Measurements from ENCODE around the gene CCDC28B. TPM values are rescaled to one million over a fixed set of nuclear protein-coding genes. Genes with fewer than 3 reads are reported as not detected.
A peak's percentile ranks its signal among the peaks of the same experiment; 100 is the strongest.

Gene CCDC28B
- total RNA-seq, 2 donors from 2014 or later, result 20.8 to 24.9 TPM

DNA sequence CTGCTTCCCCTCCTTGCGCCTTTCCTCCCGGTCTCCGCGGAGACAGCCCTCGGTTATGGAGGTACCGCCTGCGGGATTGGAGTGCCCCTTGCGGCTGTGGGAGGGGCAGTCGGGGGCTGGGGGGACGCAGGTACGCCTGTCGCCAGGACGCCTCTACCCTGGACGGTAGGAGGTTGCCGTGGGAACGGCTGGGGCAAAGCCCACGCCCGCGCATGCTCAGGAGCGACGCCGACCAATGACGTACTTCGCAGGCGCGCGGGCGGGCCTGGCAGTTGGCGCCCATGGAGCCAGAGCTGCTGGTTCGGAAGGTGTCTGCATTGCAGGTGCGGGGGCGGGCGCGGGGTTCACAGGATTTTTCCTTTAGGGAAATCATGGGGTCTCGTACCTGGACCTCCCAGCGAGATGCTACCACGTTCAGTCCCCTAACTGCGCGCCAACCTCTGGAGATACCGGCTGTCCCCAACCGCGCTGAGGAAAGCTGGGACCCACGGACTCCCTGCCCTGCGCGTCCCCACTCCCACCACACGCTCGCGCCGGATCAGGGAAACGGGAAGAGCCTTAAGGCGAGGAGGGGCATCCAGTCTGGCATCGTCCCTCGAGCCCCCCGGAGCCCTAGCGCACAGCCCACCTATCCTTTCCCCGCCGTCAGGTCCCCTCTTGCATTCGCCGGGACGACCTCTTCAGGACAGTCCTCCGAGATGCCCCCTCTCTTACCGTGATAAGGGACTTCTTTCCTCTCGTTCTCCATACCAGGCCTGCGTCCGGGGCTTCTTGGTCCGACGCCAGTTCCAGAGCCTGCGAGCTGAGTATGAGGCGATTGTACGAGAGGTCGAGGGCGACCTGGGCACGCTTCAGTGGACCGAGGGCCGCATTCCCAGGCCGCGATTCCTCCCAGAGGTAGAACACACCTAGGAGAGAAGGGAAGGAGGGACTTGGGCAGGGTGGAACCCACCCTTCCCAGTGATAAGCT lies 5.3 kb downstream of the CCDC28B start, which contains the start of gene IQCC:
Gene IQCC (plus strand): TSS at position 271 of the 970 bp plus-strand sequence. CDS start 11 bp downstream, at position 282.
- peak within 1 kb of the TSS; percentile 92 to 94 for H3K27ac Mint-ChIP-seq
- H3K36me3 Mint-ChIP-seq, result peaks cover 12 to 19% of the 10 kb centered on the region in 2 donors
- DNase-seq (ENCODE audit: low spot score in 2 of 2) (peak; percentile 85 to 90), ATAC-seq (peak; percentile 79 to 82)
- no peaks in the 10 kb centered on the region for H3K9me3 Mint-ChIP-seq

GRCh38 chr1:32208469-32208868 lies 8.1 kb downstream of the CCDC28B start:
- ATAC-seq (no peak), DNase-seq (ENCODE audit: low spot score in 2 of 2) (no peak)
- peaks cover 6 to 15% of the 10 kb centered on the region in 2 donors for H3K36me3 Mint-ChIP-seq
- H3K27ac Mint-ChIP-seq, result no peak overlapping the region
- no peaks in the 10 kb centered on the region for H3K9me3 Mint-ChIP-seq

DNA sequence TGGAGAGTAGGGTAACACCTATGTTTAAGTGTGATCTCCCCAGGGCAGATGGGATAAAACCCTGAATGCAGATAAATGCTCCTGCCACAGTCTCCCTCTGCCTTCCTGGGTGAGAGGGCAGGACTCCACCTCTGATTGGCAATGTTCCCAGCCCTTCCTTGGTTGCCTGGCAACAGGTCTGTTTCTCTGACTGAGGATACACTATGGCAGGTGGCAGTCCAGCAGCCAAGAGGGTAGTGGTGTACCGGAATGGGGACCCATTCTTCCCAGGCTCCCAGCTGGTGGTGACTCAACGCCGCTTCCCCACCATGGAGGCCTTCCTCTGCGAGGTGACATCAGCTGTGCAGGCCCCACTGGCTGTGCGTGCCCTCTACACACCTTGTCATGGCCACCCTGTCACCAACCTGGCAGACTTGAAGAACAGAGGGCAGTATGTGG lies 8.5 kb downstream of the CCDC28B start, which contains the start of gene DCDC2B:
Gene DCDC2B (plus strand): TSS at position 199 of the 438 bp plus-strand sequence. CDS start 5 bp downstream, at position 204.
- H3K27ac Mint-ChIP-seq, result peak within 1 kb of the TSS; percentile 19 to 76
- peaks cover 6 to 15% of the 10 kb centered on the region in 2 donors for H3K36me3 Mint-ChIP-seq
- no peaks in the 10 kb centered on the region for H3K9me3 Mint-ChIP-seq
- ATAC-seq (no peak), DNase-seq (ENCODE audit: low spot score in 2 of 2) (no peak)

- H3K36me3 Mint-ChIP-seq, result no peaks in the 10 kb centered on the region
- no peaks in the 10 kb centered on the region for H3K9me3 Mint-ChIP-seq
- peak overlapping the region; percentile 23 to 84 for H3K27ac Mint-ChIP-seq
These were observed 15.5 kb downstream of the CCDC28B start for GRCh38 chr1:32215629-32216480.

DNA sequence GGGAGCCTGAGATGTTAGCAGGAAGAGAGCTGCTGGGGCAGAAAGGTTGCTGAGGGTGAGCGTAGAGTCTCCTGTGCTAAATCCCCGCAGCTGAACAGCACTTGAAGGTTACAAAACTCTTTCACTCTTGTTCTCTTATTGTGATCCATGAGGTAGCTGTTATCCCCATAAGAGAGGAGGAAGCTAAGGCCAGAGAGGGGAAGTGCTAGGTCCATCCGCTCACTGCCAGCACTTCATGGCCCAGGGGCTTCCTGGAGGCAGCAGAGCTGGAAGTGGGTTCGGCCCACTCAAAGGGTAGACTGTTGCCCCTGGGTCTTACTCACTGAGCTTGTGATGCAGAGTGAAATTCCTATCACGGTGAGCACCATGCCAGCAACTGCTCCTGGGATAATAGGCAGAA lies 16.2 kb downstream of the CCDC28B start:
- DNase-seq (ENCODE audit: low spot score in 2 of 2) (no peak), ATAC-seq (no peak)
- peak overlapping the region; percentile 23 to 36 for H3K27ac Mint-ChIP-seq
- no peaks in the 10 kb centered on the region for H3K9me3 Mint-ChIP-seq
- no peaks in the 10 kb centered on the region for H3K36me3 Mint-ChIP-seq

More at GRCh38 chr1:32215629-32216480, 15.5 kb downstream of the CCDC28B start:
- ATAC-seq (peak; percentile 90 to 92), DNase-seq (ENCODE audit: low spot score in 2 of 2) (peak in 1 of 2 donors; percentile 66)

GRCh38 chr1:32219022-32219421 lies 18.6 kb downstream of the CCDC28B start:
- Mint-ChIP-seq H3K36me3 (peaks cover 3 to 17% of the 10 kb centered on the region in 2 donors), H3K27ac (peak overlapping the region in 1 of 2 donors; percentile 50), H3K9me3 (no peaks in the 10 kb centered on the region)
- ATAC-seq (no peak), DNase-seq (ENCODE audit: low spot score in 2 of 2) (no peak)

DNA sequence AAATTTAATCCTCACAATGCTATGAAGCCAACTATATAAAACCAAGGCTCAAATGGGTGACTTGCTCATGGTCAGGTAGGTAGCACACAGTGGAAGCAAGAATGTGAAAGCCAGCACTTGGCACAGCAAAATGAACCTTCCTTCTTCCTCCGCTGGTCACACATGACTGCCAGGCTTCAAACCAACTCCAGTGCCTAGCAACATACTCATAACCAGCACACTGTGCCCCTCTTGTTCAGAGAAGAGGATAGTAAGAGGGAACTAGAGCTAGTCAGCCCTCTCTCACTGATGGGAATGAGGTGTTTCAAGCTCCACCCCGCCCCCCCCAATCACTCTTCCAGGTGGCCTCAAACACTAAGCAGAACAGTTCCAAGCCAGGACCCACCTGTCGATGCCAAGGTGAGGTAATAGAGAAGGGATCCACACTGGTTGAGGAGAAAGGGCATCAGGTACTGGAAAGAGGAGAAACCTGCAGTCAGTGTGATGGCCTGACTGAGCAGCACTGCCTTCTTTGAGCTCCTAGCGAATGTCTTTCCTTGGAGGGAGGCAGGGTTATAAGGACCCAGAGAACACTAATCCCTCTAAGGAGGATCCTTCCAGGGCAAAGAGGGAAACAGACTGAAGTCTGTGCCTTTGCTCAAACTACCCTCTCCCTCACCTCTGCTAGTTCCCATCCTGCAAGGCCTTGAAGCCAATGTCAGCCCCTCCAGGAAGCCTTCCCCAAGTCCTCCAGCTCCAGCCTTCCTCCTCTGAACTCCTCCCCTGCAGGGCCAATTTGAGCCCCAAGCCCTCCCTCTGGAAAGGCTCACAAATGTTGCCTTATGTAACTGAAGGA lies 20.6 kb downstream of the CCDC28B start:
- H3K36me3 Mint-ChIP-seq, result peaks cover 7 to 21% of the 10 kb centered on the region in 2 donors
- DNase-seq (ENCODE audit: low spot score in 2 of 2), result no peak
- H3K27ac Mint-ChIP-seq, result peak overlapping the region in 1 of 2 donors; percentile 98
- ATAC-seq, result no peak
- no peaks in the 10 kb centered on the region for H3K9me3 Mint-ChIP-seq

DNA sequence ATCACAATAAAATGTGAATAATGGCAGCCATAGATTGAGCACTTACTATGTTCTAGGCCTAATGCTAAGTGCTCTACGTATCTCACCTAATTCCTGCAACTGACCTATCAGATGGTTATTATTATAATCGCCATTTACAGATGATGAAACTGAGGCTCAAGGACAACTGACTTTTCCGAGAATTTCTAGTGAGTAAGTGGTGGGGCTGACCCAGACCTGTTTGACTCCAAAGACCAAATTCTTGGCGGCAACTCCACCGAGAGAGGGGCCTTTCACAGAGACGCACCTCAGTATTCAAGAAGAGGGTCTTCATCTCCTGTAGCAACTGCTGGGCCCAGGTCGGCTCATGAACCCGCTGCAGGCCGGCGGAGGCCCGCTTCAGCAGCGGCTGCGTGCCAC lies 21.2 kb downstream of the CCDC28B start:
- peak overlapping the region; percentile 65 to 98 for H3K27ac Mint-ChIP-seq
- no peaks in the 10 kb centered on the region for H3K9me3 Mint-ChIP-seq
- no peak for DNase-seq (ENCODE audit: low spot score in 2 of 2)
- ATAC-seq, result no peak
- peaks cover 7 to 21% of the 10 kb centered on the region in 2 donors for H3K36me3 Mint-ChIP-seq

- peaks cover 7 to 21% of the 10 kb centered on the region in 2 donors for H3K36me3 Mint-ChIP-seq
- H3K9me3 Mint-ChIP-seq, result no peaks in the 10 kb centered on the region
- peak; percentile 84 to 90 for DNase-seq (ENCODE audit: low spot score in 2 of 2)
- peak; percentile 98 for ATAC-seq
- peak within 1 kb of the TSS; percentile 98 for H3K27ac Mint-ChIP-seq
These were observed 21.8 kb downstream of the CCDC28B start, which contains the start of the genes EIF3I and TMEM234 for GRCh38 chr1:32221980-32222755. EIF3I (plus strand) TSS chr1:32222407; CDS start chr1:32222442, 35 bp downstream. TMEM234 (minus strand) TSS chr1:32222353; CDS start chr1:32222322, 31 bp downstream.

DNA sequence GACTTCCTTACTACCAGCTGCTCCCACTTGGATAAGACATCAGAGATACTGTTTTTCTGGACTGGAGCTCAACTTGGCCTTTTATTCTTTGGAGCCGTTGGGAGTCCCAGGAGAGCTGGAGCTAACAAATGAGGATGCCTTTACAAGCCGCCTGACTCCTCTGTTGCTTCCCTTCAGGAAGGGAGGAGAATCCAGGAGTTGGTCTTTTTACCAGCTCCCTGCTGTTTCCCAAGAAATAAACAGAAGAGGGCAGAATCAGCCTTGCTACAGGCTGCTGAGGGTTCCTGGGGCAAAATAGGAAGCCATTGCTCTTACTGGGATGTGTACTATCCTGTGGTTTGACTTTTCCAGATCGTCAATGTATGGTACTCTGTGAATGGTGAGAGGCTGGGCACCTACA lies 23.3 kb downstream of the CCDC28B start:
- DNase-seq (ENCODE audit: low spot score in 2 of 2) (no peak), ATAC-seq (no peak)
- peaks cover 11 to 21% of the 10 kb centered on the region in 2 donors for H3K36me3 Mint-ChIP-seq
- H3K27ac Mint-ChIP-seq, result peak overlapping the region; percentile 98
- no peaks in the 10 kb centered on the region for H3K9me3 Mint-ChIP-seq

DNA sequence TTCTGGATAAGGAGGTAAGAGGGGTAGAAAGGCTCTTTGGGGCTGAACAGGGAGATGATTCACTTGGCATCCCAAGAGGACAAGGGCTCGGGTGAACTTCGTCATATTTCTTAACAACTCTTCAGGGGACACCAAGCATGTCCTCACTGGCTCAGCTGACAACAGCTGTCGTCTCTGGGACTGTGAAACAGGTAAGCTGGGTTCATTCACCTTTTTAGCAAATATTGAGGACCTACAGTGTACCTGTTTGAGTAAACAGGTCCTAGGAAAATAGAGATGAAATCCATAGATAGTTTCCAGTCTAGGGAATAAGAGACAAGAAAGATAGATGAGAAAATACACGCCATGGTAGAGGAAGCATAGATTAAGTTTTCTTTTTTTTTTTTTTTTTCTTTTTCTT lies 23.9 kb downstream of the CCDC28B start:
- no peaks in the 10 kb centered on the region for H3K9me3 Mint-ChIP-seq
- DNase-seq (ENCODE audit: low spot score in 2 of 2), result no peak
- peaks cover 14 to 21% of the 10 kb centered on the region in 2 donors for H3K36me3 Mint-ChIP-seq
- H3K27ac Mint-ChIP-seq, result peak overlapping the region; percentile 98
- no peak for ATAC-seq

GRCh38 chr1:32228771-32229170 lies 28.4 kb downstream of the CCDC28B start:
- DNase-seq (ENCODE audit: low spot score in 2 of 2), result no peak
- ATAC-seq, result no peak
- Mint-ChIP-seq H3K36me3 (peaks cover 7 to 13% of the 10 kb centered on the region in 2 donors), H3K9me3 (no peaks in the 10 kb centered on the region), H3K27ac (peak overlapping the region; percentile 13 to 46)

DNA sequence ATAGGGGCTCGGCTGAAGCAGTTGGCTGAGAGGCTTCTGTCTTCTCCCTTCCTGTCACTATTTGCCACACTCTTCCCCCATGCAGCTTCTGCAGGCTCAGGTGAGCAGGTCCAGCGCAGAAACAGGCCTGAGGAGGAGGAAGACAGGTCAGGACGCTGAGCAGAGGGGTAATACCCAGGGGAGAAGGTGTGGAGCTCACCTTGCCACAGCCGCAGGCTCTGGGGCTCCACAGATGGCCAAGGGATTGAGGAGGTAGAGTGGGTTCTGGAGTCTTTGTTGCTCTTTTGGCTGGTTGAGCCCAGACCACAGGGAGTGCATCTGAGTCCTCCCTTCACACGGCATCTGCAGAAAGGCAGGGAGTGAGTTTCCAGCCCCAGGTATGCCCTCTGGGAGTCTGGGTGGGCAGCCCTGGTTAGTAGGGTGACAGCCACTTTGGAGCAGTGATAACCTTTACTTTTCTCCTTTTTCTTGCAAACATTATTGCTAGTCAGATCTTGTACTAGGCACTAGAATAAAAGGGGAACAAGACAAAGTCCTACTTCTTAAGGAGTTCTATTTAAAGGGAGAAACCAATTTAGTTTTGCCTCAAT lies 31.5 kb downstream of the CCDC28B start:
- DNase-seq (ENCODE audit: low spot score in 2 of 2), result no peak
- peaks cover 0 to 7% of the 10 kb centered on the region in 2 donors for H3K36me3 Mint-ChIP-seq
- peak overlapping the region; percentile 1 to 78 for H3K27ac Mint-ChIP-seq

GRCh38 chr1:32232558-32233304 lies 32.3 kb downstream of the CCDC28B start:
- H3K9me3 Mint-ChIP-seq, result no peaks in the 10 kb centered on the region
- H3K36me3 Mint-ChIP-seq, result peaks cover 0 to 7% of the 10 kb centered on the region in 2 donors
- peak overlapping the region in 1 of 2 donors; percentile 1 for H3K27ac Mint-ChIP-seq
- ATAC-seq, result no peak
- no peak for DNase-seq (ENCODE audit: low spot score in 2 of 2)

More for the DNA sequence above, 31.5 kb downstream of the CCDC28B start:
- no peak for ATAC-seq
- H3K9me3 Mint-ChIP-seq, result no peaks in the 10 kb centered on the region

Measured in activated naive CD4-positive, alpha-beta T cell treated with anti-CD3 and anti-CD28 coated beads, Interleukin-2, amount 50 U/mL, for 72 hours (primary cell).